HG03280 (cell line): Measurements from ENCODE around the gene PCIF1.

Source experiments
- ATAC-seq: cut with Tn5 transposase; IDR thresholded peaks from one replicate; pipeline ENCODE4 v1.9.1; 2021; ENCODE audit warnings: mild to moderate bottlenecking, moderate library complexity; ENCODE audit not compliant: unreplicated experiment

The PCIF1 gene

GRCh38 chr20:45964006-45964400, 29.5 kb downstream of the PCIF1 start:
- no peak for ATAC-seq

DNA sequence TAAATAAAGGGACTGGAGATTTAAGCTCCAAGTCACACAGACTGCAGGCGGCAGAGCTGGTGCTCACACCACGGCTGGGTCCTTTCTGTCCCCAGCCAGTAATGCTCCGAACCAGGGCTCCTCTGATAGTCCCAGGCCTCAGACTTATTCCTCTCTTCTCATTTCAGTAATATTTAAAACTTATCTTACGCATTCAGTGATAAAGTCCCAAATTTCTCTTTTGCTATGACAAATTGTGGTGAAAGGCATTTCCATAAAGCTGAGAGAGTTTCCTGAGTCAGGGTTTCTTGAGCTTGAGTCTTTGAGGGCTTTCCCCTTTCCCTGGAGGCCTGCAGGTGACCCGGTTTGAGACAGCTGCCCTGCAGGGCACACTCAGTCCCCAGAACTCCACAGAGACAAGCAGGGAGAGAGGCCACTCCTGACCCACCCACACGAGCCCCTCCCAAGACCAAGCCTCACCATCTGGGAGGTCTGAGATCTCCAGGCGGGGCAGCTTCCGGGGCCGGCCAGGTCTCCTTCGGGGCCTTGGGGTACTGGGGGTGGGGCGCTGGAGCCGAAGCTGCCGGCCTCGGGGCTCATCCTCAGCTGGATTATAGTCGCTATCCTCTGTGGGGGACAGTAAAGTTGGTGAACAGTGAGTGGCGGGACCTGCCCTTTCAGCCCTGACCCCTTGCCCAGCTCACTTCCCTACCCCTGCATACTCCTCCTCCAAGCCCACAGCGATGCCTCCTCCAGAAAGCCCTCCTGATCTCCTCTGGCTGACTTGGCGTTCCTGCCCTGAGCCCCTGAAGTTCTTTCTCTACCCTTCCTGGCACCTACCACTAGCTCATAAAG, 30.9 kb downstream of the PCIF1 start:
- no peak for ATAC-seq

GRCh38 chr20:45967551-45968080, 33.1 kb downstream of the PCIF1 start:
- ATAC-seq, result no peak

- no peak for ATAC-seq
Measured at GRCh38 chr20:45968081-45968671, 33.7 kb downstream of the PCIF1 start.

DNA sequence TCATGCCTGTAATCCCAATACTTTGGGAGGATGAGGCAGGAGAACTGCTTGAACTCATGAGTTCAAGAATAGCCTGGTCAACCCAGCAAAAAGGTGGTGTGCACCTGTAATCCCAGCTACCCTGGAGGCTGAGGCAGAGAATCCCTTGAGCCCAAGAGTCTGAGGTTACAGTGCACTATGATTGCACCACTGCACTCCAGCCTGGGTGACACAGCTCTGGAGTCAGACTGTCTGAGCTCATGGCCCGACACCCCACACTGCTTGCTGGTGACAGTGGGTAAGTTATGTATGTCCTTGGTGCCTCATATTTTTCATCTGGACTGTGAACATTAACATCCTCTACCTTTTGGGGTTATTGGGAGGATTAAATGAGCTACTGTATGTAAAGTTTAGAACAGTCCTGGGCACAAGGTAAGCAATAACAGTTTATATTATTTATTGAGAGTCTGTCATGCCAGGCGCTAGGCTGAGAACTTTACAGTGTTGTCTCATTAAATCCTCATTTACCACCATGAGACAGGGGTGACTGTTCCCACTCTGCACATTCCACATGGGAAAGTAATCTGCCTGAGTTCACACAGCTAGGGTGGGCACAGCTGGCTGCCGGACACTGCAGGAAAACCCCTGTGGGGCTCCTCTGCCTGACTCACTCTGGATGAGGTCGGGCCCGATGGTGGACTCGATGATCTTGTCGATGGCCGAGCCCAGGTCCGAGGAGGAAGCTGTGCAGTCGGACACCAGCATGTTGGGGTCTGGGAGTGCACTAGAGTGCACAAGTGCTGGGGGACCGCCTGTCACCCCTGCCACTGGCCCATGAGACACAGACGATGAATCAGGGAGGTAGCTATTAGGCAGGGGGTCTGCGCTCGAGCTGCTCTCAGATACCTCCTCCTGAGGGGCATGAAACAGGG, 34.6 kb downstream of the PCIF1 start:
- no peak for ATAC-seq

GRCh38 chr20:45969712-45970634, 35.5 kb downstream of the PCIF1 start:
- ATAC-seq, result no peak

DNA sequence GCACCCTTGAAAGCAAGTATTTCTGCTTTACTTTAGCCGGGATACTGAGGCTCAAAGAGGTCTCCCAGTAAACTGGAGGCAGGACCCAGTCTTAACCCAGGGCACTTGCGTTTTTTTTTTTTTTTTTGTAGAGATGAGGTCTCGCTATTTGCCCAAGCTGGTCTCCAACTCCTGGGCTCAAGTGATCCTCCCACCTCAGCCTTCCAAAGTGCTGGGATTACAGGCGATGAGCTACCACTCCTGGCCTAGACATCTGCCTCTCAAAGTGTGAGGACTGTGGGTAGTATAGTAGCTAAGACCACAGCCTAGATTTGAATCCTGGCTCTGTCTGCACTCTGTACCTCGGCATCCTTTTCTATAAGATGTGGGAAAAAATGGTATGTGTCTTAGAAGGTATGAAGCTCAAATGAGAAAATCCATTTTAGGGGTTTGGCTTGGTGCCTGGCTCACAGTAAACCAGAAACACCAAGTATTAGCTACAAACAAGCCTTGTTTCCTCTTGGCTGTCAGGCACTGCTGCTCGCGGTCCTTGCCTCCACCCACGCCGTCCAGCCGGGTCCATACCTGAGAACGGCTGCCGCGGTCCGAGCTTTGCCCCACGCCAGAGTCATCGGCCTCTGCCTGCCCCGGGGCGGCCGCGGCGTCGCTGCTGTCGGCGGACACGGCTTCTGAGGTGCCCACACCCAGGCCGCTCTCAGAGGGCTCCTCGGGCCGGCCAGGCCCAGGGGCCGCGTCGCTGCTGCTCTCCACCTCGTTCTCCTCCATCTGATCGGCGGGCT, 36.4 kb downstream of the PCIF1 start:
- peak; percentile 7 for ATAC-seq

DNA sequence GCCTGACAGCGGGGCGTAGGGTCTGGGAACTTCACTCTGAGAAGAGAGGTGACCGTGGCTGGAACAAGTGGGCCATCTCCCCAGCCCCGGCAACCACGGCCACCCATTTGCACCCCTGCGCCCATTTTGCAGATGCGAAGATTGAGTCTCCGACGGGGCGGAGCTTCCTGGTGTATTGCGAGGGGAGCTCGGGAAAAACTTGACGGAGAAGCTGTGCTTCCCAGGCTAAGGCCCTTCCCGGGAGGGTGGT, 36.9 kb downstream of the PCIF1 start:
- peak; percentile 28 for ATAC-seq

- peak; percentile 76 for ATAC-seq
Measured at GRCh38 chr20:45971675-45972499, 37.4 kb downstream of the PCIF1 start, which contains the start of gene ZNF335. TSS of gene ZNF335 (minus strand) at chr20:45972203. CDS start at chr20:45971410, 793 bp downstream.

DNA sequence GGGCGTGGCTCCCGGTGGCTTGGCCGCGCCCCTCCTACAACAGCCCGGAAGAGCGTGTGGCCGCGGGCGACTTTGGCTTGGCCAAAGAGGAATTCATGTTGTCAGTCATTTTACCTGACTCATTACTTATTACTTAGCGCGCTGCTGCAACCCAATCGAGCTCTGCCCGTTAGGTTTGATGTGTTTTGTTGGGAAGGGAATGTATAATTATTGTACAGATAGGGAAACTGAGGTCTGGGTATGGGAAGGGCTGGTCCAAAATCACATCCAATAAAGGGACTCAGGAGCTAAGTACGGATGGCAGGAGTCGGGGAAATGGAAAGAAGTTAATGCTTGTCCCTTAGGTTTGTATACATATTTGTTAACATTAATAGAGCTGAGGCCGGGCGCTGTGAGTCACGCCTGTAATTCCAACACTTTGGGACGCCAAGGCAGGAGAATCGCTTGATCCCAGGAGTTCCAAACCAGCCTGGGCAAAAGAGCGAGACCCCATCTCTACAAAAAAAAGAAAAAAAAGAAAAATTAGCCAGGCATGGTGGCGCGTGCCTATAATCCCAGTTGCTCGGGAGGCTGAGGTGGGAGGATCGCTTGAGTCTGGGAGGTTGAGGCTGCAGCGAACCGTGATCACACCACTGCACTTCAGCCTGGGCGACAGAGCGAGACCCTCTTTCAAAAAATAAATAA, 38.2 kb downstream of the PCIF1 start:
- ATAC-seq, result no peak

DNA sequence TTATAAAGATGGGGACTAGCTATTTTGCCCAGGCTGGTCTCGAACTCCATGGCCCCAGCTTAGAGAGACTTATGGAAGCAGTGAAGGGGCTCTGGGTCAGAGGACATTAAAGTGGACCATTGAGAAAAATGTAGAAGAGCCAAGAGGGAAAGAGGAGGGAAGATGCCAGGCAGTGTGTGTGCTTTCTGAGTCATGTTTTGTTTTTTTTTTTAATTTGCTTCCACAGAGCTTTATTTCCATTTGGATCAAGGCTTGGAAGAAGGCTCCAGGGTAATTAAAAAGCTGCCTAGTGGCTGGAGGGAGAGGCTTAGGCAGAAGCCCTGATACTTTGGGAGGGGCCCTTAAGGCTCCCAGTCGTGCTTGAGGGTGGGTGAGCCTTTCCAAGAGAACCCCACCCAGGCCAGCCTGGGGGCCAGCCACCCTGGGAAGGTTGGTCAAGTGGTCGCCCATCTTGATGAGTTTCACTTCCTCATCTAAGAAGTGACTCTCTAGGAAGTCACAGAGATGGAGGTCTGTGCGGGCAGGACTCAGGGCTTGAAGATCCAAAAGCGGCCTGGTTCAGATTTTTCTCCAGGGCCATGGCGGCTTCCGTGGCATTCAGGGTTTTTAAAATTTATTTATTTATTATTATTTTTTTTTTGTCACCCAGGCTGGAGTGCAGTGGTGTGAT, 40.5 kb downstream of the PCIF1 start:
- no peak for ATAC-seq

- no peak for ATAC-seq
Measured at GRCh38 chr20:45975686-45976085, 41.2 kb downstream of the PCIF1 start.

- ATAC-seq, result no peak
Measured at GRCh38 chr20:45976086-45976485, 41.6 kb downstream of the PCIF1 start.

- no peak for ATAC-seq
Measured at GRCh38 chr20:45981261-45981660, 46.8 kb downstream of the PCIF1 start.

DNA sequence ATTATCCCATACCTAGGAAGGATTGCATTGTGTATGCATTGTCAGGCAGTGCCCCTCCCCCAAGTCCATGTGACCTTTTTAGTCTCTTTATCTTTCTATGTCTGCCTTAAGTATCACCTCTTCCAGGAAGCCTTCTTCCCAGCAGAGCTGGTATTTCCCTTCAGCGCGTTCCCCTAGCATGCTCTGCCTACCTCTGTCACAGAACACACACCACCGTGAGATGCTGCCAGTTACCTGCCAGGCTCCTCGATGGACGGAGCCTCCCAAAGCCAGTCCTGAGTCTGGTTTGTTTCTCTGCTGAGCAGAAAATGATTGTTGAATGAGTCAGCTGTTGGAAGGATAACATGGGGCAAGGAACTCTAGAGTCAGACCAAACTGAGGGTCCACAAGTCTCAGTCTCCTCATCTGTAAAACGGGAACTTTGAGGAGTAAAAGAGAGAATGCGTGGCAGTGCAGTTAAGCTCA, 48.8 kb downstream of the PCIF1 start:
- no peak for ATAC-seq

DNA sequence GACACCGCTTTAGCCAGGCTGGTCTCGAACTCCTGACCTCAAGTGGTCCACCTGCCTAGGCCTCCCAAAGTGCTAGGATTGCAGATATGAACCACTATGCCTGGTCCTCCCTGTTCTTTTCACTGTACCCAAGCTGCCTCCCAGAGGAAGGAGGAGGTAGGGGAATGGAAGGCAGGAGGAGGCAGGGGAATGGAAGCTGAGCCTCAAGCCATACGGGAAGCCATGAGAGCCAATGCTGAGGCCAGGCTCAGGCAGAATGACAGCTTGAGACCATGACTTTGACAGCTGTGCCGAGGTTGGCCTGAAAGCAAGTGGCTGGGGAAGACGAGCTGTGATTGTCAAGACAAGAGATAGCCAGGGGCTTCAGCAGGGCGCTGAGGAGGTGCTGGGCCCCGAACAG, 51.1 kb downstream of the PCIF1 start:
- ATAC-seq, result no peak

GRCh38 chr20:45987108-45987780, 52.8 kb downstream of the PCIF1 start:
- no peak for ATAC-seq
